Ascending aorta (tissue), 2 donors: ENCODE results near the gene AGAP1. TPM values are rescaled to one million over a fixed set of nuclear protein-coding genes. Genes with fewer than 3 reads are reported as not detected.

ENCODE experiments used
- DNase-seq, 2 donors: peaks; one replicate each; pipeline ENCODE4 v3.0.0-alpha.2; 2019; ENCODE audit warnings: low spot score in 2 of 2
- H3K27ac ChIP-seq, 2 donors: fragments of 200-600 bp; sonication (generic); one replicate each; pipeline ENCODE4 v1.5.1; 2016 to 2017; ENCODE audit warnings: mild to moderate bottlenecking in 1 of 2
- H3K27me3 ChIP-seq: fragments of 200-600 bp; sonication (generic); one replicate; pipeline ENCODE4 v1.5.1; 2017
- H3K36me3 ChIP-seq, 2 donors: fragments of 200-600 bp; sonication (generic); one replicate each; pipeline ENCODE4 v1.5.1; 2016
- H3K4me1 ChIP-seq, 2 donors: fragments of 200-600 bp; sonication (generic); one replicate each; pipeline ENCODE4 v1.5.1; 2016 to 2017; ENCODE audit warnings: mild to moderate bottlenecking in 1 of 2
- H3K4me3 ChIP-seq, 2 donors: fragments of 200-600 bp; sonication (generic); one replicate each; pipeline ENCODE4 v1.5.1; 2016 to 2017; ENCODE audit warnings: mild to moderate bottlenecking in 1 of 2
- H3K9me3 ChIP-seq, 2 donors: fragments of 200-600 bp; sonication (generic); one replicate each; pipeline ENCODE4 v1.5.1; 2016
- intact Hi-C: fragments of 100-400 bp; cut with DNase I; formaldehyde crosslinking; loops from one replicate; pipeline ENCODE4 v1.15.1; 2023
- total RNA-seq: library from RNA; depleted of rRNA; stranded (reverse); fragments of >200 nt; gene quantifications from one replicate; pipeline ENCODE4 v1.1.0, GENCODE V29; 2016
- TF ChIP-seq, protein P1 (sequence below), 3 experiments: fragments of 200-600 bp in 2 of 3; fragments of 450-650 bp in 1 of 3; sonication (generic) in 2 of 3; IDR thresholded peaks; one replicate each; pipeline ENCODE4 v1.5.1; 2016 to 2019; ENCODE audit warnings: antibody characterized with exemption in 3 of 3, mild to moderate bottlenecking in 1 of 3, moderate library complexity in 1 of 3

The AGAP1 gene
- total RNA-seq, 1 donor from 2014 or later: 19.7 TPM

- Histone ChIP-seq H3K36me3 (no peaks in the 10 kb centered on the region), H3K27ac (no peak overlapping the region), H3K27me3 (no peaks in the 10 kb centered on the region), H3K4me1 (no peaks in the 10 kb centered on the region), H3K9me3 (no peaks in the 10 kb centered on the region), H3K4me3 (no peak overlapping the region)
- TF ChIP-seq, protein P1, sequence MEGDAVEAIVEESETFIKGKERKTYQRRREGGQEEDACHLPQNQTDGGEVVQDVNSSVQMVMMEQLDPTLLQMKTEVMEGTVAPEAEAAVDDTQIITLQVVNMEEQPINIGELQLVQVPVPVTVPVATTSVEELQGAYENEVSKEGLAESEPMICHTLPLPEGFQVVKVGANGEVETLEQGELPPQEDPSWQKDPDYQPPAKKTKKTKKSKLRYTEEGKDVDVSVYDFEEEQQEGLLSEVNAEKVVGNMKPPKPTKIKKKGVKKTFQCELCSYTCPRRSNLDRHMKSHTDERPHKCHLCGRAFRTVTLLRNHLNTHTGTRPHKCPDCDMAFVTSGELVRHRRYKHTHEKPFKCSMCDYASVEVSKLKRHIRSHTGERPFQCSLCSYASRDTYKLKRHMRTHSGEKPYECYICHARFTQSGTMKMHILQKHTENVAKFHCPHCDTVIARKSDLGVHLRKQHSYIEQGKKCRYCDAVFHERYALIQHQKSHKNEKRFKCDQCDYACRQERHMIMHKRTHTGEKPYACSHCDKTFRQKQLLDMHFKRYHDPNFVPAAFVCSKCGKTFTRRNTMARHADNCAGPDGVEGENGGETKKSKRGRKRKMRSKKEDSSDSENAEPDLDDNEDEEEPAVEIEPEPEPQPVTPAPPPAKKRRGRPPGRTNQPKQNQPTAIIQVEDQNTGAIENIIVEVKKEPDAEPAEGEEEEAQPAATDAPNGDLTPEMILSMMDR (IDR thresholded peaks at IDR 0.05): no peak
- no peak for DNase-seq
- intact Hi-C loops: no loop called here
Measured at GRCh38 chr2:235845245-235845644, 351.4 kb downstream of the AGAP1 start.

- Histone ChIP-seq H3K27me3 (no peaks in the 10 kb centered on the region), H3K36me3 (no peaks in the 10 kb centered on the region), H3K9me3 (no peaks in the 10 kb centered on the region), H3K27ac (no peak overlapping the region), H3K4me3 (no peak overlapping the region), H3K4me1 (no peaks in the 10 kb centered on the region)
- intact Hi-C loops: no loop called here
- no peak for DNase-seq
- TF ChIP-seq, protein P1 (IDR thresholded peaks at IDR 0.05): no peak
Measured at GRCh38 chr2:235847576-235847975, 353.7 kb downstream of the AGAP1 start.

GRCh38 chr2:235848055-235848454 lies 354.2 kb downstream of the AGAP1 start:
- TF ChIP-seq, protein P1 (IDR thresholded peaks at IDR 0.05): no peak
- no peaks in the 10 kb centered on the region for H3K27me3 ChIP-seq
- intact Hi-C loops: no loop called here
- no peak for DNase-seq
- H3K9me3 ChIP-seq: no peaks in the 10 kb centered on the region
- H3K4me1 ChIP-seq: no peaks in the 10 kb centered on the region
- no peak overlapping the region for H3K4me3 ChIP-seq
- no peak overlapping the region for H3K27ac ChIP-seq
- no peaks in the 10 kb centered on the region for H3K36me3 ChIP-seq

DNA sequence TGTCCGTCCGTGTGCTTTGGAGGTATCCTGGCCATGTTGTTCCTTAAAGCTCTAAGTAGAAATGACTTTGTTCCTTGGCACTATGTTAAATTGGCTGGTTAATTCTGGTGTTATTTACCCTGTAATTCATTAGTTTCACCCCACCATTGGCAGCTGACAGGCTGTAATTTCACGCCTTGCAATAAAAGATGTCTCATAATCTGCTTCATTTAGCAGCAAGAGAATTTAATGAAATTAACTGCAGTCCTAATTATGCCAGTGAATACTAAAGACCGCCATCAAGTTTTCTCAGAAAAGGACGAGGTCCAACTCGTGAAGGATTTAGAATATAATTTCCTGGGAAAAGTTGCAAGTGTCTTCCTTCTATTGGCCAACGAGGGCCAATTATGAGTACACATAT lies 355.1 kb downstream of the AGAP1 start:
- TF ChIP-seq, protein P1 (IDR thresholded peaks at IDR 0.05): no peak
- intact Hi-C loops: no loop called here
- no peak overlapping the region for H3K4me3 ChIP-seq
- DNase-seq: no peak
- H3K9me3 ChIP-seq: no peaks in the 10 kb centered on the region
- H3K27ac ChIP-seq: no peak overlapping the region
- H3K36me3 ChIP-seq: no peaks in the 10 kb centered on the region
- no peaks in the 10 kb centered on the region for H3K4me1 ChIP-seq
- H3K27me3 ChIP-seq: no peaks in the 10 kb centered on the region

DNA sequence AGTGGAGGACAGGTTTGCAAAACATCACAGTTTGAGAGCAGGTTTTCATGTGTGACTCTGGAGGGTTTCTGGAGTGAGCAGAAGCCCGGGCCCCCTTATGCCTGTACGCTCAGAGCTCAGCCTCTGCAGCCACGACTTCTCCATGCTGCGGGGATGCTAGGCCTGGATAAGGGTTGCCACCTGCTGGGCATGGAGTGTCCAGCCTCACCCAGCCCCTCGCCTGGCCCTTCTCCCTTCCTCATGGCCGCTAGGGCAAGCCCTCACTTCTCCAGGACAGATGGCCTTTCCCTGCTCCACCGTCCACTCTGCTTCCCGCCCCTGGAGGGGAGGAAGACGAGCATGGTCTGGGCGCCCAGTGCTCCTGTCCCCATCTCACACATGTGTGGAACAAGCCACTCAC lies 355.6 kb downstream of the AGAP1 start:
- Histone ChIP-seq H3K4me3 (no peak overlapping the region), H3K9me3 (no peaks in the 10 kb centered on the region), H3K27me3 (no peaks in the 10 kb centered on the region), H3K27ac (no peak overlapping the region), H3K36me3 (no peaks in the 10 kb centered on the region), H3K4me1 (no peaks in the 10 kb centered on the region)
- no peak for DNase-seq
- intact Hi-C loops: no loop called here
- TF ChIP-seq, protein P1 (IDR thresholded peaks at IDR 0.05): no peak

DNA sequence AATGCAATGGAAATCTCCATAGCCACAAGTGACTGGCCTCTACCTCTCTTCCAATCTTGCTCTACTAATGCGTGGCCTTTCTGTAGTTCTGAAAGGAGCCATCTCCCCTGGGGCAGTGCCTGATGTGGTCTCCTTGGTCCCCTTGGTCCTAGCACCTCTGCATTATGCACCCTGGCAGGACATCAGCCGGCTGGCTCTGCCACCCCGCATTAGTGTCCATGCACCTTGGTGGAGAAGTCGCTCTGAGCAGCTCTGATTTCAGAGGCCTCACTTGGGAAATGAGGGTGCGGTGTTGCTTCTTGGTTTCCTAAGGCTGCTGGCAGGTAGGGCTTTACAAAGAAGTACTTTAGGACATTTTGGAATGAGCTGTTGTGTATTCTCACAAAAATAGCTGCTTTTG lies 356.4 kb downstream of the AGAP1 start:
- H3K27me3 ChIP-seq: no peaks in the 10 kb centered on the region

More for the DNA sequence above, 356.4 kb downstream of the AGAP1 start:
- TF ChIP-seq, protein P1 (IDR thresholded peaks at IDR 0.05): no peak
- intact Hi-C loops: no loop called here
- Histone ChIP-seq H3K9me3 (no peaks in the 10 kb centered on the region), H3K27ac (no peak overlapping the region), H3K36me3 (no peaks in the 10 kb centered on the region), H3K4me3 (no peak overlapping the region), H3K4me1 (no peaks in the 10 kb centered on the region)
- no peak for DNase-seq
